Measurements from ENCODE around the gene GPR35. TPM values are rescaled to one million over a fixed set of nuclear protein-coding genes. Genes with fewer than 3 reads are reported as not detected.

Gene GPR35
- total and polyA plus RNA-seq, 2 of the 13 experiments (the other 11 are each of a cell fraction or from before 2014, with no cell fraction given) = 27.1 to 44.2 TPM

DNA sequence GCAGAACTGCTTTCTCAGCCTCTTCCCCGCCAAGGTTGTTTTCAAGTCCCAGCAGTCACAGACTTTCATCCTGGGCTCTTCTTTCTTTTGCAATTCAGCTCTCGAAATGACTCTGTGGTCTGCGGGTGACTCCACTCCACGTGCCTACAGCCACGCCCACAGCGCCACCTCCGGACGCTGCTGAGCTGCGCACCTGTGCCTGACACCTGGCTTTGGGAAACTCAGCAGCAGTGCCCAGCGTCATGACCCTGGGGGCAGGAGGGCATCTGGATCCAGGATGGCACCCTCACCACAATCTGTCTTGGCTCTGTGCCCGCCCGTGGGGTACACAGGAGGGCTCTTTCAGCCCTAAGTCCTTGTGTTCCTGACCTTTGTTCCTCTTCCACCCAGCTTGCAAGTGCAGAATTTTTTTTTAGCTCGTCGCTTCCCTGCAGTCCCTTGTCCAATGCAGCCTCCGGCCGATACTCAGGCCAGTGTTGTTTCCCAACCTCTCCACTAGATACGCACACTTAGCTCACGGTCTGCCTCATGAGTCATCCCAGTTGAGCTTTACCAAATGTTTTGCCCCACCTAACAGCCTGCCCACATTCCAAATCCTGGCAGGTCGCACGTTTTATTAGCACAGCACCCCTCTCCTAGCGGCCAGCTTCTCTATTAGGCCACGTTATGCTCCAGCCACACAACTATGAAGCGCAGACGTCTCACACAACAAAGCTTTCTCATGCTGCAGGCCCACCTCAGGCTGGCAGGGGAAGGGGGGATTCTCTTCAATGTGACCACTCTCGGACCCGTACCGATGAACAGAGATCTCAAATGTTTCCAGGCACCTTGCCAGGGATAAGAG, 45.3 kb upstream of the GPR35 start (continued):
- TF ChIP-seq, protein P1, sequence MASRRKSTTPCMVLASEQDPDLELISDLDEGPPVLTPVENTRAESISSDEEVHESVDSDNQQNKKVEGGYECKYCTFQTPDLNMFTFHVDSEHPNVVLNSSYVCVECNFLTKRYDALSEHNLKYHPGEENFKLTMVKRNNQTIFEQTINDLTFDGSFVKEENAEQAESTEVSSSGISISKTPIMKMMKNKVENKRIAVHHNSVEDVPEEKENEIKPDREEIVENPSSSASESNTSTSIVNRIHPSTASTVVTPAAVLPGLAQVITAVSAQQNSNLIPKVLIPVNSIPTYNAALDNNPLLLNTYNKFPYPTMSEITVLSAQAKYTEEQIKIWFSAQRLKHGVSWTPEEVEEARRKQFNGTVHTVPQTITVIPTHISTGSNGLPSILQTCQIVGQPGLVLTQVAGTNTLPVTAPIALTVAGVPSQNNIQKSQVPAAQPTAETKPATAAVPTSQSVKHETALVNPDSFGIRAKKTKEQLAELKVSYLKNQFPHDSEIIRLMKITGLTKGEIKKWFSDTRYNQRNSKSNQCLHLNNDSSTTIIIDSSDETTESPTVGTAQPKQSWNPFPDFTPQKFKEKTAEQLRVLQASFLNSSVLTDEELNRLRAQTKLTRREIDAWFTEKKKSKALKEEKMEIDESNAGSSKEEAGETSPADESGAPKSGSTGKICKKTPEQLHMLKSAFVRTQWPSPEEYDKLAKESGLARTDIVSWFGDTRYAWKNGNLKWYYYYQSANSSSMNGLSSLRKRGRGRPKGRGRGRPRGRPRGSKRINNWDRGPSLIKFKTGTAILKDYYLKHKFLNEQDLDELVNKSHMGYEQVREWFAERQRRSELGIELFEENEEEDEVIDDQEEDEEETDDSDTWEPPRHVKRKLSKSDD (CRISPR knock-in tag; IDR thresholded peaks at IDR 0.05; ENCODE audit: low read depth) = peak; percentile 82
- TF ChIP-seq GTF3A (CRISPR knock-in tag; conservative IDR thresholded peaks at IDR 0.05) (no peak), RELA (CRISPR knock-in tag; IDR thresholded peaks at IDR 0.05) (no peak), CEBPB (IDR thresholded peaks at IDR 0.05; ENCODE audit: borderline replicate concordance, low read depth, low read length) (peak; percentile 94), NCOA2 (CRISPR knock-in tag; IDR thresholded peaks at IDR 0.05) (peak; percentile 50; the same call in 1 of the 2 replicates), MTF2 (CRISPR knock-in tag; IDR thresholded peaks at IDR 0.05; ENCODE audit: borderline replicate concordance) (peak; percentile 36; the same call in 1 of the 2 replicates), SRF (IDR thresholded peaks at IDR 0.05; ENCODE audit: low read depth, low read length) (no peak), ZSCAN29 (CRISPR knock-in tag; conservative IDR thresholded peaks at IDR 0.05) (peak; percentile 15; the same call in 1 of the 2 replicates), TEAD2 (CRISPR knock-in tag; IDR thresholded peaks at IDR 0.05) (no peak), ZNF790 (CRISPR knock-in tag; IDR thresholded peaks at IDR 0.05; ENCODE audit: borderline replicate concordance) (no peak), ZNF83 (CRISPR knock-in tag; IDR thresholded peaks at IDR 0.05; ENCODE audit: borderline replicate concordance) (peak; percentile 13; the same call in 1 of the 2 replicates), HOXD1 (CRISPR knock-in tag; IDR thresholded peaks at IDR 0.05) (0 out of 2 replicates have a peak, but pooled peaks have one; percentile 51), TARDBP (CRISPR knock-in tag; IDR thresholded peaks at IDR 0.05) (no peak), ZMYM2 (CRISPR knock-in tag; IDR thresholded peaks at IDR 0.05) (no peak), ZNF30 (CRISPR knock-in tag; IDR thresholded peaks at IDR 0.05) (peak; percentile 63; the same call in 1 of the 2 replicates), FOXA3 (CRISPR knock-in tag; IDR thresholded peaks at IDR 0.05) (peak; percentile 37; the same call in 1 of the 2 replicates), MIER2 (CRISPR knock-in tag; IDR thresholded peaks at IDR 0.05) (peak; percentile 68; the same call in 1 of the 2 replicates), ZNF564 (CRISPR knock-in tag; IDR thresholded peaks at IDR 0.05) (no peak)
- TF ChIP-seq, protein P2, sequence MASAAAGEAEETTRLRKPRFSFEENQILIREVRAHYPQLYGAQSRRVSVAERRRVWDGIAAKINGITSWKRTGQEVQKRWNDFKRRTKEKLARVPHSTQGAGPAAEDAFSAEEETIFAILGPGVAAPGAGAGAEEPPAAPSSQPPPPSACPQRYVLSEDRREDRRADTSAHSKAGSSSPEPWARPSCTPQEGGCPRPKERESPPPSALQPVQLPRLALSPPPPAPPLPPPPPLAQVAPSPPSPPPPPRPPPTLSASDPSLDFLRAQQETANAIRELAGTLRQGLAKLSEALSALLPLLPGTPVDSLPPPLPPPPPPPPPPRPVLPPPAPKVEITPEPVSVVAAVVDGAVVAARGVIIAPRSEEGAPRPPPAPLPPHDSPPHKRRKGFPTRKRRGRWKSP (CRISPR knock-in tag; IDR thresholded peaks at IDR 0.05) = peak; percentile 81
- TF ChIP-seq, protein P3, sequence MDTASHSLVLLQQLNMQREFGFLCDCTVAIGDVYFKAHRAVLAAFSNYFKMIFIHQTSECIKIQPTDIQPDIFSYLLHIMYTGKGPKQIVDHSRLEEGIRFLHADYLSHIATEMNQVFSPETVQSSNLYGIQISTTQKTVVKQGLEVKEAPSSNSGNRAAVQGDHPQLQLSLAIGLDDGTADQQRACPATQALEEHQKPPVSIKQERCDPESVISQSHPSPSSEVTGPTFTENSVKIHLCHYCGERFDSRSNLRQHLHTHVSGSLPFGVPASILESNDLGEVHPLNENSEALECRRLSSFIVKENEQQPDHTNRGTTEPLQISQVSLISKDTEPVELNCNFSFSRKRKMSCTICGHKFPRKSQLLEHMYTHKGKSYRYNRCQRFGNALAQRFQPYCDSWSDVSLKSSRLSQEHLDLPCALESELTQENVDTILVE (CRISPR knock-in tag; IDR thresholded peaks at IDR 0.05) = peak; percentile 92
